ENCODE results near the gene FOXP3. TPM values are rescaled to one million over a fixed set of nuclear protein-coding genes. Genes with fewer than 3 reads are reported as not detected.

FOXP3 gene
- total and polyA plus RNA-seq, 2 of the 8 experiments (the other 6 are each of a cell fraction or from before 2014, with no cell fraction given): 0.37 to 0.54 TPM

- H3K23me2 ChIP-seq (ENCODE audit: low read depth, low read length): no peaks in the 10 kb centered on the region; the same call in 1 of the 2 replicates
- H2BK12ac ChIP-seq (ENCODE audit: low read depth, low read length): peak overlapping the region; percentile 84; the same call in 1 of the 2 replicates
- no peak overlapping the region for H2AFZ ChIP-seq (ENCODE audit: low read length)
- no peak overlapping the region for H3K4ac ChIP-seq (replicated peaks; ENCODE audit: insufficient read length, low read depth, low read length)
- H3K23ac ChIP-seq (ENCODE audit: insufficient read length): no peak overlapping the region
- H3K14ac ChIP-seq (ENCODE audit: insufficient read length): peak overlapping the region; percentile 80
- peak overlapping the region; percentile 68; the same call in 1 of the 2 replicates for H3K18ac ChIP-seq (ENCODE audit: extremely low read depth, low read length)
- peak overlapping the region; percentile 86 for H3K27ac ChIP-seq (ENCODE audit: low read depth, low read length)
- peak overlapping the region; percentile 61; the same call in 1 of the 2 replicates for H2BK20ac ChIP-seq (ENCODE audit: low read length)
- peak overlapping the region in 2 of 4 experiments; percentile 21 to 52; a peak in 2 of 8 replicates for H3K4me3 ChIP-seq (ENCODE audit: extremely low read depth in 1 of 4, insufficient read depth in 2 of 4, low read depth in 3 of 4, low read length in 4 of 4)
- H4K8ac ChIP-seq (ENCODE audit: extremely low read depth, insufficient read depth, low read length): peak overlapping the region; percentile 51
- ChIA-PET CTCF (ENCODE audit: partially characterized antibody) (interaction anchor here (1.7 kb wide), 1 partner anchor 17 kb away, joined by 5 read pairs; no protein-coding TSS in a partner anchor), POLR2A (ENCODE audit: partially characterized antibody) (interaction anchor here (2.0 kb wide), 1 partner anchor 40 kb away, joined by 5 read pairs; no protein-coding TSS in a partner anchor)
- H3K27me3 ChIP-seq (replicated peaks in 1 of 4; ENCODE audit: control insufficient read depth in 3 of 4, extremely low read depth in 1 of 4, insufficient read depth in 3 of 4, low read length in 3 of 4): no peaks in the 10 kb centered on the region
- H3K36me3 ChIP-seq (ENCODE audit: control insufficient read depth in 2 of 4, insufficient read depth in 4 of 4, low read length in 3 of 4): no peaks in the 10 kb centered on the region
- no peak overlapping the region for H3K56ac ChIP-seq (replicated peaks; ENCODE audit: insufficient read length, low read depth, low read length)
- H3K79me2 ChIP-seq (ENCODE audit: control insufficient read depth in 1 of 2, insufficient read depth in 2 of 2, low read length in 2 of 2): no peaks in the 10 kb centered on the region
- 0 out of 2 replicates have a peak overlapping the region, but pooled peaks have one; percentile 16 for H2BK15ac ChIP-seq (ENCODE audit: low read length)
- no peaks in the 10 kb centered on the region for H3K9me3 ChIP-seq (ENCODE audit: insufficient read depth in 2 of 2, low read depth in 1 of 2, low read length in 1 of 2)
- H3K9ac ChIP-seq (replicated peaks in 1 of 4; ENCODE audit: extremely low read depth in 1 of 4, low read depth in 3 of 4, low read length in 3 of 4): peak overlapping the region in 1 of 4 experiments; percentile 51; a peak in 1 of 7 replicates
- H3K4me2 ChIP-seq (ENCODE audit: insufficient read depth in 1 of 2, low read depth in 2 of 2, low read length in 2 of 2): peak overlapping the region; percentile 66 to 80
- FAIRE-seq (no peak), DNase-seq (ENCODE audit: low read depth in 1 of 2, low spot score in 2 of 2) (no peak)
- H2AK5ac ChIP-seq (ENCODE audit: low read depth, low read length): no peak overlapping the region
- peaks cover 4 to 22% (median 13%) of the 10 kb centered on the region in 4 experiments for H3K4me1 ChIP-seq (replicated peaks in 1 of 4; ENCODE audit: control insufficient read depth in 3 of 4, insufficient read depth in 4 of 4, low read length in 3 of 4)
- H3K79me1 ChIP-seq (ENCODE audit: low read depth, low read length): no peaks in the 10 kb centered on the region
- TF ChIP-seq TCF12 (IDR thresholded peaks at IDR 0.05; ENCODE audit: low read depth, low read length) (no peak), FOSL1 (IDR thresholded peaks at IDR 0.05; ENCODE audit: insufficient read depth, low read depth, low read length) (no peak), RXRA (IDR thresholded peaks at IDR 0.05; ENCODE audit: insufficient read depth, low read depth, low read length) (no peak), BRCA1 (IDR thresholded peaks at IDR 0.05; ENCODE audit: low read depth, low read length) (no peak), TAF7 (optimal IDR thresholded peaks at IDR 0.05; ENCODE audit: borderline replicate concordance, low read depth, low read length) (no peak), CTCF (IDR thresholded peaks at IDR 0.05; ENCODE audit: control extremely low read depth in 1 of 3, insufficient read depth in 1 of 3, low read depth in 1 of 3, low read length in 3 of 3) (no peak)
- no peaks in the 10 kb centered on the region for H4K20me1 ChIP-seq (replicated peaks in 1 of 2; ENCODE audit: control insufficient read depth in 1 of 2, insufficient read depth in 2 of 2, low read length in 2 of 2)
- H4K91ac ChIP-seq (replicated peaks; ENCODE audit: insufficient read length, low read length): peak overlapping the region; percentile 96
- peak overlapping the region; percentile 81; the same call in 1 of the 2 replicates for H2BK5ac ChIP-seq (ENCODE audit: low read depth, low read length)
- 68% methylated on average over 10 of the region's 15 CpGs; no CpG with 5 or more reads in 1 of the 2 experiments for WGBS, 2 experiments (ENCODE audit: extremely low coverage in 1 of 2, insufficient coverage in 1 of 2, insufficient read length in 1 of 2, insufficient replicate concordance in 2 of 2, low coverage in 1 of 2, low lambda C conversion rate in 2 of 2, missing lambda C conversion rate in 1 of 2)
- H2BK120ac ChIP-seq (replicated peaks; ENCODE audit: low read depth, low read length): peak overlapping the region; percentile 72
- peak overlapping the region; percentile 95 for H4K5ac ChIP-seq (ENCODE audit: insufficient read length, low read depth, low read length)
Observed at GRCh38 chrX:49308604-49309269, 44.2 kb upstream of the FOXP3 start.

All from H1 (cell line).